ENCODE data around the gene NTSR2.
"Not testable (repeated sequence)": the region's sequence is repeated elsewhere in the genome, so short reads cannot be mapped to it uniquely, and the experiment has no call there.

NTSR2 gene

GRCh38 chr2:11660396-11660795 is 9.6 kb downstream of the NTSR2 start:
- H3K27ac ChIP-seq (ENCODE audit: low read depth, low read length); H2AK5ac ChIP-seq (ENCODE audit: low read length); H2BK15ac ChIP-seq (replicated peaks; ENCODE audit: low read depth); H3K56ac ChIP-seq (ENCODE audit: low read length); H3K79me1 ChIP-seq (ENCODE audit: low read length); H2BK5ac ChIP-seq (ENCODE audit: low read length); H3K79me2 ChIP-seq (ENCODE audit: control insufficient read depth, insufficient read depth, low read length); H3K23ac ChIP-seq (ENCODE audit: low read length); H3K4ac ChIP-seq (ENCODE audit: low read depth, low read length); H3K27me3 ChIP-seq (ENCODE audit: insufficient read depth, low read length, poor library complexity); H3K36me3 ChIP-seq (ENCODE audit: control insufficient read depth, insufficient read depth, low read length); H4K8ac ChIP-seq (ENCODE audit: low read depth, low read length); H3K9ac ChIP-seq (ENCODE audit: low read length); H3K4me3 ChIP-seq (ENCODE audit: low read length); H3K4me1 ChIP-seq (ENCODE audit: control insufficient read depth, low read depth, low read length); H3K18ac ChIP-seq (ENCODE audit: low read length); H3K4me2 ChIP-seq (ENCODE audit: low read length); DNase-seq; H2BK120ac ChIP-seq (ENCODE audit: low read depth, low read length); H4K5ac ChIP-seq (ENCODE audit: low read length): not testable (repeated sequence)
- no CpG with 5 or more reads among the region's 2 CpGs for WGBS (ENCODE audit: extremely low coverage, insufficient coverage, low lambda C conversion rate)

- no peak overlapping the region for H2BK15ac ChIP-seq (replicated peaks; ENCODE audit: low read depth)
- H3K79me1 ChIP-seq (ENCODE audit: low read length), result no peaks in the 10 kb centered on the region
- no peak overlapping the region for H3K4me2 ChIP-seq (ENCODE audit: low read length)
- no peak overlapping the region for H3K27ac ChIP-seq (ENCODE audit: low read depth, low read length)
- H3K4ac ChIP-seq (ENCODE audit: low read depth, low read length), result no peak overlapping the region
- H3K79me2 ChIP-seq (ENCODE audit: control insufficient read depth, insufficient read depth, low read length), result no peaks in the 10 kb centered on the region
- H3K4me1 ChIP-seq (ENCODE audit: control insufficient read depth, low read depth, low read length), result no peaks in the 10 kb centered on the region
- no CpG with 5 or more reads among the region's 10 CpGs for WGBS (ENCODE audit: extremely low coverage, insufficient coverage, low lambda C conversion rate)
- no peak overlapping the region for H3K23ac ChIP-seq (ENCODE audit: low read length)
- H4K5ac ChIP-seq (ENCODE audit: low read length), result no peak overlapping the region
- no peaks in the 10 kb centered on the region for H3K27me3 ChIP-seq (ENCODE audit: insufficient read depth, low read length, poor library complexity)
- no peak overlapping the region for H3K9ac ChIP-seq (ENCODE audit: low read length)
- no peak overlapping the region for H2AK5ac ChIP-seq (ENCODE audit: low read length)
- H2BK120ac ChIP-seq (ENCODE audit: low read depth, low read length), result no peak overlapping the region
- H2BK5ac ChIP-seq (ENCODE audit: low read length), result no peak overlapping the region
- no peak overlapping the region for H3K18ac ChIP-seq (ENCODE audit: low read length)
- no peak overlapping the region for H3K56ac ChIP-seq (ENCODE audit: low read length)
- H3K36me3 ChIP-seq (ENCODE audit: control insufficient read depth, insufficient read depth, low read length), result no peaks in the 10 kb centered on the region
- H4K8ac ChIP-seq (ENCODE audit: low read depth, low read length), result no peak overlapping the region
- DNase-seq, result no peak
- H3K4me3 ChIP-seq (ENCODE audit: low read length), result no peak overlapping the region
Measured at GRCh38 chr2:11659851-11660250, 10.1 kb downstream of the NTSR2 start.

GRCh38 chr2:11659115-11659475 is 10.9 kb downstream of the NTSR2 start:
- Histone ChIP-seq H4K5ac (ENCODE audit: low read length) (no peak overlapping the region), H3K9ac (ENCODE audit: low read length) (no peak overlapping the region)

GRCh38 chr2:11658208-11659114 is 11.5 kb downstream of the NTSR2 start:
- no peaks in the 10 kb centered on the region for H3K79me2 ChIP-seq (ENCODE audit: control insufficient read depth, insufficient read depth, low read length)
- H3K36me3 ChIP-seq (ENCODE audit: control insufficient read depth, insufficient read depth, low read length), result no peaks in the 10 kb centered on the region
- H3K9ac ChIP-seq (ENCODE audit: low read length), result no peak overlapping the region
- no peak overlapping the region for H2AK5ac ChIP-seq (ENCODE audit: low read length)
- H3K4me3 ChIP-seq (ENCODE audit: low read length), result no peak overlapping the region
- H4K8ac ChIP-seq (ENCODE audit: low read depth, low read length), result no peak overlapping the region
- no peak overlapping the region for H3K23ac ChIP-seq (ENCODE audit: low read length)
- no peak for DNase-seq
- H2BK15ac ChIP-seq (replicated peaks; ENCODE audit: low read depth), result no peak overlapping the region
- H3K27me3 ChIP-seq (ENCODE audit: insufficient read depth, low read length, poor library complexity), result no peaks in the 10 kb centered on the region
- H3K79me1 ChIP-seq (ENCODE audit: low read length), result no peaks in the 10 kb centered on the region
- H2BK120ac ChIP-seq (ENCODE audit: low read depth, low read length), result no peak overlapping the region
- WGBS (ENCODE audit: extremely low coverage, insufficient coverage, low lambda C conversion rate), result no CpG with 5 or more reads among the region's 19 CpGs
- no peak overlapping the region for H3K18ac ChIP-seq (ENCODE audit: low read length)
- H3K4ac ChIP-seq (ENCODE audit: low read depth, low read length), result no peak overlapping the region
- no peak overlapping the region for H3K56ac ChIP-seq (ENCODE audit: low read length)
- H3K27ac ChIP-seq (ENCODE audit: low read depth, low read length), result no peak overlapping the region
- no peak overlapping the region for H3K4me2 ChIP-seq (ENCODE audit: low read length)
- no peak overlapping the region for H2BK5ac ChIP-seq (ENCODE audit: low read length)
- no peak overlapping the region for H4K5ac ChIP-seq (ENCODE audit: low read length)
- H3K4me1 ChIP-seq (ENCODE audit: control insufficient read depth, low read depth, low read length), result no peaks in the 10 kb centered on the region

More at GRCh38 chr2:11659115-11659475, 10.9 kb downstream of the NTSR2 start:
- Histone ChIP-seq H3K4me3 (ENCODE audit: low read length) (no peak overlapping the region), H3K79me2 (ENCODE audit: control insufficient read depth, insufficient read depth, low read length) (no peaks in the 10 kb centered on the region), H3K79me1 (ENCODE audit: low read length) (no peaks in the 10 kb centered on the region), H3K4me1 (ENCODE audit: control insufficient read depth, low read depth, low read length) (no peaks in the 10 kb centered on the region), H3K36me3 (ENCODE audit: control insufficient read depth, insufficient read depth, low read length) (no peaks in the 10 kb centered on the region), H3K4me2 (ENCODE audit: low read length) (no peak overlapping the region), H3K27ac (ENCODE audit: low read depth, low read length) (no peak overlapping the region), H3K23ac (ENCODE audit: low read length) (no peak overlapping the region), H3K56ac (ENCODE audit: low read length) (no peak overlapping the region), H3K4ac (ENCODE audit: low read depth, low read length) (no peak overlapping the region), H2AK5ac (ENCODE audit: low read length) (no peak overlapping the region), H4K8ac (ENCODE audit: low read depth, low read length) (no peak overlapping the region), H3K27me3 (ENCODE audit: insufficient read depth, low read length, poor library complexity) (no peaks in the 10 kb centered on the region), H2BK120ac (ENCODE audit: low read depth, low read length) (no peak overlapping the region), H2BK5ac (ENCODE audit: low read length) (no peak overlapping the region), H3K18ac (ENCODE audit: low read length) (no peak overlapping the region), H2BK15ac (replicated peaks; ENCODE audit: low read depth) (no peak overlapping the region)
- no CpG with 5 or more reads among the region's 11 CpGs for WGBS (ENCODE audit: extremely low coverage, insufficient coverage, low lambda C conversion rate)
- DNase-seq, result no peak

GRCh38 chr2:11657646-11658045 is 12.3 kb downstream of the NTSR2 start:
- Histone ChIP-seq H3K4me3 (ENCODE audit: low read length) (no peak overlapping the region), H3K23ac (ENCODE audit: low read length) (no peak overlapping the region), H3K4ac (ENCODE audit: low read depth, low read length) (no peak overlapping the region), H3K36me3 (ENCODE audit: control insufficient read depth, insufficient read depth, low read length) (no peaks in the 10 kb centered on the region), H3K18ac (ENCODE audit: low read length) (no peak overlapping the region), H3K27ac (ENCODE audit: low read depth, low read length) (no peak overlapping the region), H3K27me3 (ENCODE audit: insufficient read depth, low read length, poor library complexity) (no peaks in the 10 kb centered on the region), H3K4me1 (ENCODE audit: control insufficient read depth, low read depth, low read length) (no peaks in the 10 kb centered on the region), H3K56ac (ENCODE audit: low read length) (no peak overlapping the region), H2BK120ac (ENCODE audit: low read depth, low read length) (no peak overlapping the region), H3K4me2 (ENCODE audit: low read length) (no peak overlapping the region), H2AK5ac (ENCODE audit: low read length) (no peak overlapping the region), H4K5ac (ENCODE audit: low read length) (no peak overlapping the region), H4K8ac (ENCODE audit: low read depth, low read length) (no peak overlapping the region), H2BK5ac (ENCODE audit: low read length) (no peak overlapping the region), H3K9ac (ENCODE audit: low read length) (no peak overlapping the region), H3K79me2 (ENCODE audit: control insufficient read depth, insufficient read depth, low read length) (no peaks in the 10 kb centered on the region), H3K79me1 (ENCODE audit: low read length) (no peaks in the 10 kb centered on the region), H2BK15ac (replicated peaks; ENCODE audit: low read depth) (no peak overlapping the region)
- no CpG with 5 or more reads among the region's 11 CpGs for WGBS (ENCODE audit: extremely low coverage, insufficient coverage, low lambda C conversion rate)
- DNase-seq, result no peak

GRCh38 chr2:11657195-11657594 is 12.8 kb downstream of the NTSR2 start:
- no peaks in the 10 kb centered on the region for H3K4me1 ChIP-seq (ENCODE audit: control insufficient read depth, low read depth, low read length)
- H3K27me3 ChIP-seq (ENCODE audit: insufficient read depth, low read length, poor library complexity), result no peaks in the 10 kb centered on the region
- no peak overlapping the region for H4K5ac ChIP-seq (ENCODE audit: low read length)
- no peak overlapping the region for H2AK5ac ChIP-seq (ENCODE audit: low read length)
- H3K4me2 ChIP-seq (ENCODE audit: low read length), result no peak overlapping the region
- no peaks in the 10 kb centered on the region for H3K79me1 ChIP-seq (ENCODE audit: low read length)
- no peak overlapping the region for H2BK5ac ChIP-seq (ENCODE audit: low read length)
- no peak overlapping the region for H3K27ac ChIP-seq (ENCODE audit: low read depth, low read length)
- H2BK120ac ChIP-seq (ENCODE audit: low read depth, low read length), result no peak overlapping the region
- WGBS (ENCODE audit: extremely low coverage, insufficient coverage, low lambda C conversion rate), result no CpG with 5 or more reads among the region's 11 CpGs
- no peak overlapping the region for H4K8ac ChIP-seq (ENCODE audit: low read depth, low read length)
- H3K23ac ChIP-seq (ENCODE audit: low read length), result no peak overlapping the region
- no peak overlapping the region for H3K4ac ChIP-seq (ENCODE audit: low read depth, low read length)
- no peaks in the 10 kb centered on the region for H3K79me2 ChIP-seq (ENCODE audit: control insufficient read depth, insufficient read depth, low read length)
- H2BK15ac ChIP-seq (replicated peaks; ENCODE audit: low read depth), result no peak overlapping the region
- H3K36me3 ChIP-seq (ENCODE audit: control insufficient read depth, insufficient read depth, low read length), result no peaks in the 10 kb centered on the region
- H3K4me3 ChIP-seq (ENCODE audit: low read length), result no peak overlapping the region
- no peak overlapping the region for H3K9ac ChIP-seq (ENCODE audit: low read length)
- no peak overlapping the region for H3K56ac ChIP-seq (ENCODE audit: low read length)
- no peak for DNase-seq
- no peak overlapping the region for H3K18ac ChIP-seq (ENCODE audit: low read length)
